Measurements from ENCODE around the gene MEIKIN.

Gene MEIKIN

GRCh38 chr5:131766689-131767088 is 178.8 kb downstream of the MEIKIN start:
- no peak for DNase-seq
- no peaks in the 10 kb centered on the region for H3K36me3 ChIP-seq
- H3K9me3 ChIP-seq = no peaks in the 10 kb centered on the region
- no peak for TF ChIP-seq CTCF (IDR thresholded peaks at IDR 0.05; ENCODE audit: low read depth, low read length)
- H3K4me3 ChIP-seq (ENCODE audit: low read depth, low read length) = no peak overlapping the region
- no peaks in the 10 kb centered on the region for H3K4me1 ChIP-seq
- no peaks in the 10 kb centered on the region for H3K27me3 ChIP-seq

- Histone ChIP-seq H3K9me3 (no peaks in the 10 kb centered on the region), H3K27me3 (no peaks in the 10 kb centered on the region), H3K4me3 (ENCODE audit: low read depth, low read length) (no peak overlapping the region), H3K4me1 (no peaks in the 10 kb centered on the region), H3K36me3 (no peaks in the 10 kb centered on the region)
- no peak for DNase-seq
- no peak for TF ChIP-seq CTCF (IDR thresholded peaks at IDR 0.05; ENCODE audit: low read depth, low read length)
Measured at GRCh38 chr5:131765261-131765660, 180.2 kb downstream of the MEIKIN start.

- H3K4me3 ChIP-seq (ENCODE audit: low read depth, low read length) = no peak overlapping the region
- no peaks in the 10 kb centered on the region for H3K36me3 ChIP-seq
- H3K9me3 ChIP-seq = no peaks in the 10 kb centered on the region
- TF ChIP-seq CTCF (IDR thresholded peaks at IDR 0.05; ENCODE audit: low read depth, low read length) = no peak
- DNase-seq = no peak
- no peaks in the 10 kb centered on the region for H3K27me3 ChIP-seq
- no peaks in the 10 kb centered on the region for H3K4me1 ChIP-seq
Measured at GRCh38 chr5:131763968-131764367, 181.5 kb downstream of the MEIKIN start.

GRCh38 chr5:131760793-131761192 is 184.7 kb downstream of the MEIKIN start:
- TF ChIP-seq CTCF (IDR thresholded peaks at IDR 0.05; ENCODE audit: low read depth, low read length) = no peak
- H3K4me1 ChIP-seq = no peaks in the 10 kb centered on the region
- H3K9me3 ChIP-seq = no peaks in the 10 kb centered on the region
- H3K4me3 ChIP-seq (ENCODE audit: low read depth, low read length) = no peak overlapping the region
- H3K36me3 ChIP-seq = no peaks in the 10 kb centered on the region; the same call in 1 of the 2 replicates
- H3K27me3 ChIP-seq = no peaks in the 10 kb centered on the region
- no peak for DNase-seq

- Histone ChIP-seq H3K4me1 (no peaks in the 10 kb centered on the region), H3K27me3 (no peaks in the 10 kb centered on the region), H3K4me3 (ENCODE audit: low read depth, low read length) (no peak overlapping the region), H3K36me3 (no peaks in the 10 kb centered on the region; the same call in 1 of the 2 replicates), H3K9me3 (no peaks in the 10 kb centered on the region)
- TF ChIP-seq CTCF (IDR thresholded peaks at IDR 0.05; ENCODE audit: low read depth, low read length) = no peak
- DNase-seq = no peak
Measured at GRCh38 chr5:131759704-131760103, 185.8 kb downstream of the MEIKIN start.

GRCh38 chr5:131758520-131758900 is 187.0 kb downstream of the MEIKIN start:
- TF ChIP-seq CTCF (IDR thresholded peaks at IDR 0.05; ENCODE audit: low read depth, low read length) = no peak
- Histone ChIP-seq H3K36me3 (no peaks in the 10 kb centered on the region; the same call in 1 of the 2 replicates), H3K4me3 (ENCODE audit: low read depth, low read length) (no peak overlapping the region), H3K4me1 (no peaks in the 10 kb centered on the region; the same call in 1 of the 2 replicates), H3K9me3 (no peaks in the 10 kb centered on the region), H3K27me3 (no peaks in the 10 kb centered on the region)
- DNase-seq = no peak

All from BE2C (cell line).